Upper lobe of left lung (tissue), 6 donors: ENCODE results near the gene MYH13. TPM values are rescaled to one million over a fixed set of nuclear protein-coding genes. Genes with fewer than 3 reads are reported as not detected.
A peak's percentile ranks its signal among the peaks of the same experiment; 100 is the strongest.
"Not testable (repeated sequence)": the region's sequence is repeated elsewhere in the genome, so short reads cannot be mapped to it uniquely, and the experiment has no call there.

ENCODE experiments used
- ATAC-seq, 2 donors: fragments of 200-7000 bp; cut with Tn5 transposase; one replicate each; pipeline ENCODE4 v1.9.1; 2022; ENCODE audit warnings: mild to moderate bottlenecking in 2 of 2, moderate library complexity in 2 of 2; ENCODE audit not compliant: low FRiP score in 2 of 2
- DNase-seq, 2 donors: peaks; one replicate each; pipeline ENCODE4 v3.0.0-alpha.2; 2019 to 2020
- H3K27ac ChIP-seq, 4 donors: fragments of 200-600 bp; sonication (generic); one replicate each; pipeline ENCODE4 v1.5.1; 2016 to 2019
- H3K27me3 ChIP-seq, 4 donors: fragments of 200-600 bp; sonication (generic); one replicate each; pipeline ENCODE4 v1.5.1; 2017 to 2019
- H3K36me3 ChIP-seq, 4 donors: fragments of 200-600 bp; sonication (generic); one replicate each; pipeline ENCODE4 v1.5.1; 2016 to 2019
- H3K4me1 ChIP-seq, 4 donors: fragments of 200-600 bp; sonication (generic); one replicate each; pipeline ENCODE4 v1.5.1; 2018 to 2019
- H3K4me3 ChIP-seq, 4 donors: fragments of 200-600 bp; sonication (generic); one replicate each; pipeline ENCODE4 v1.5.1; 2017 to 2019; ENCODE audit warnings: mild to moderate bottlenecking in 2 of 4, moderate library complexity in 1 of 4
- H3K9me3 ChIP-seq, 4 donors: fragments of 200-600 bp; sonication (generic); one replicate each; pipeline ENCODE4 v1.5.1; 2018 to 2019
- CTCF ChIP-seq, 6 experiments: fragments of 450-650 bp in 4 of 6; fragments of 200-600 bp in 2 of 6; sonication (generic) in 2 of 6; IDR thresholded peaks; one replicate each; pipeline ENCODE4 v1.5.1; 2016 to 2019; ENCODE audit warnings: antibody characterized with exemption in 6 of 6
- EP300 ChIP-seq, 4 donors: sonication (generic); formaldehyde crosslinking; IDR thresholded peaks; one replicate each; pipeline ENCODE4 v1.5.1; 2017; ENCODE audit warnings: antibody characterized with exemption in 4 of 4, control low read depth in 2 of 4
- POLR2A ChIP-seq, 4 donors: fragments of 450-650 bp; IDR thresholded peaks; one replicate each; pipeline ENCODE4 v1.5.1; 2016 to 2017; ENCODE audit warnings: antibody characterized with exemption in 4 of 4, mild to moderate bottlenecking in 2 of 4
- POLR2AphosphoS5 ChIP-seq, 2 donors: sonication (generic); formaldehyde crosslinking; IDR thresholded peaks; one replicate each; pipeline ENCODE4 v1.5.1; 2017; ENCODE audit warnings: antibody characterized with exemption in 2 of 2
- WGBS, 2 donors: methylation state at CpG; one replicate each; pipeline ENCODE4 v1.1.5; 2017 to 2018; 5-methylcytosine and 5-hydroxymethylcytosine counted together
- total RNA-seq, 6 donors: library from RNA; depleted of rRNA in 4 of 6; stranded (reverse); fragments of >200 nt in 4 of 6; gene quantifications; one replicate each; pipeline versions ENCODE4 v1.1.0 to v1.2.1, GENCODE V29; 2016 to 2021
- donor health status: DM: no; HTN: no; CAD: no; lungs with moderate emphysema.
- donor health status: DM: no; HTN: yes; CAD: no; lungs with severe emphysema.

Gene MYH13
- total RNA-seq, 6 donors from 2014 or later, result 0.09 to 1.0 TPM; not detected in 4

GRCh38 chr17:10292057-10292937 is 80.5 kb downstream of the MYH13 start:
- peak overlapping the region in 1 of 4 donors; percentile 10 for H3K27ac ChIP-seq
- H3K27me3 ChIP-seq, result no peaks in the 10 kb centered on the region
- WGBS, 2 donors, result 61 to 68% methylated on average over 12 of the region's 12 CpGs
- TF ChIP-seq EP300 (IDR thresholded peaks at IDR 0.05), result no peak
- no peak for TF ChIP-seq POLR2A (IDR thresholded peaks at IDR 0.05)
- TF ChIP-seq POLR2AphosphoS5 (IDR thresholded peaks at IDR 0.05), result no peak
- TF ChIP-seq CTCF (IDR thresholded peaks at IDR 0.05), result no peak
- H3K4me3 ChIP-seq, result no peak overlapping the region
- DNase-seq (no peak), ATAC-seq (peak in 1 of 2 donors; percentile 85)
- H3K36me3 ChIP-seq, result no peaks in the 10 kb centered on the region
- peaks cover 0 to 4% (median 0%) of the 10 kb centered on the region in 4 donors for H3K4me1 ChIP-seq
- H3K9me3 ChIP-seq, result no peaks in the 10 kb centered on the region

GRCh38 chr17:10291576-10291975 is 81.2 kb downstream of the MYH13 start:
- not testable (repeated sequence) for H3K27me3 ChIP-seq, H3K36me3 ChIP-seq, DNase-seq, H3K9me3 ChIP-seq, H3K4me1 ChIP-seq, ATAC-seq, H3K4me3 ChIP-seq
- H3K27ac ChIP-seq, result peak overlapping the region in 1 of 4 donors; percentile 10
- WGBS, 2 donors, result 75 to 79% methylated on average over 12 of the region's 12 CpGs

DNA sequence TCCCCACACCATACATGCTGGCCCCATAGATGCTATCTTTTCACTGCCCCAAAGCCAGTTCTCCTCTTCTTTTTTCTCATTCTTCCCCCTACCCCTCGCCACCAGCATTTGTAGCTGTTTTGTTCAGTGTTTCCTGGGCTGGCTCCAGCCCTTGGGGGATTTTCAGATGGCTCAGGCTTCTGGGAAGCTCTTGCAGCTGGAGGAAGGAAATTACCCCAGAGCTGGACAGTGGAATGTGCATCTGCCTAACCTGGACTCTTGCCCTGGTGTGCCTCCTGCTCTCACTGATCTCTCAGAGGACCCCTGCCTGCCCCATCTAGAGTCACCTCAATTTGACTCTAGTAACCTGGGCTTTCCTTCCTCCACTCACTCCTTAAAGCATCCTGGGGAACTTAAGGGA is 82.8 kb downstream of the MYH13 start:
- no peak overlapping the region for H3K4me3 ChIP-seq
- TF ChIP-seq POLR2AphosphoS5 (IDR thresholded peaks at IDR 0.05), result peak in 1 of 2 donors; percentile 10
- no peak for TF ChIP-seq CTCF (IDR thresholded peaks at IDR 0.05)
- no peak for TF ChIP-seq EP300 (IDR thresholded peaks at IDR 0.05)
- no peak overlapping the region for H3K27ac ChIP-seq
- ATAC-seq (no peak), DNase-seq (no peak)
- H3K27me3 ChIP-seq, result no peaks in the 10 kb centered on the region
- H3K36me3 ChIP-seq, result no peaks in the 10 kb centered on the region
- peaks cover 0 to 4% (median 0%) of the 10 kb centered on the region in 4 donors for H3K4me1 ChIP-seq
- 30 to 33% methylated on average over 1 of the region's 1 CpG for WGBS, 2 donors
- no peaks in the 10 kb centered on the region for H3K9me3 ChIP-seq

DNA sequence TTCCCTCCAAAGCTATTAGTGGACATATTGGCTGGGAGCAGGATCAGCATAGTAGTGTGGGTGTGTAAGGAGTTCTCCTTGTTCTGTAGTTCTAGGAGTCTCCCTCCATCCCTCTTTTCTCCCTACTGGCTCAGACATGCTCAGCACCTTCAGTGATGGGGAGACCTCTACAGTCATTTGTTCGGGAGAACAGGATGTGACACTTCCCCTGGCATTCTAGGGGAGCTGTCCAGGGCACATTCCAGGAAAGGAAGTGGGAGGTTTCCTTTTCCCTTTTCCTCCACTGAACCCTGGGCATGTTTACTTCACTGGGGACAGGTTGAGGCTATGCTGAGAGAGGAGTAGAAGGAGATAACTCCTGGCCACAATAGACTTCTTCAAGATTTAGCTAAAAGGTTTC is 86.5 kb downstream of the MYH13 start:
- peak in 1 of 2 donors; percentile 14 for ATAC-seq
- WGBS, 2 donors, result 4 to 10% methylated on average over 1 of the region's 1 CpG
- no peak overlapping the region for H3K4me3 ChIP-seq
- DNase-seq, result no peak
- H3K4me1 ChIP-seq, result peaks cover 0 to 4% (median 0%) of the 10 kb centered on the region in 4 donors
- no peaks in the 10 kb centered on the region for H3K36me3 ChIP-seq
- no peak for TF ChIP-seq EP300 (IDR thresholded peaks at IDR 0.05)
- no peak for TF ChIP-seq CTCF (IDR thresholded peaks at IDR 0.05)
- no peak overlapping the region for H3K27ac ChIP-seq
- no peaks in the 10 kb centered on the region for H3K27me3 ChIP-seq
- no peaks in the 10 kb centered on the region for H3K9me3 ChIP-seq

- H3K27me3 ChIP-seq, result no peaks in the 10 kb centered on the region
- no peak overlapping the region for H3K4me3 ChIP-seq
- 73 to 79% methylated on average over 8 of the region's 8 CpGs for WGBS, 2 donors
- DNase-seq (no peak), ATAC-seq (no peak)
- no peaks in the 10 kb centered on the region for H3K9me3 ChIP-seq
- TF ChIP-seq CTCF (IDR thresholded peaks at IDR 0.05) (no peak), POLR2AphosphoS5 (IDR thresholded peaks at IDR 0.05) (no peak), EP300 (IDR thresholded peaks at IDR 0.05) (no peak), POLR2A (IDR thresholded peaks at IDR 0.05) (no peak)
- no peak overlapping the region for H3K27ac ChIP-seq
- H3K4me1 ChIP-seq, result peaks cover 0 to 4% (median 0%) of the 10 kb centered on the region in 4 donors
- H3K36me3 ChIP-seq, result no peaks in the 10 kb centered on the region
These were observed 86.9 kb downstream of the MYH13 start for GRCh38 chr17:10285896-10286295.
